Stimulated activated CD4-positive, alpha-beta T cell treated with anti-CD3 and anti-CD28 coated beads, Interleukin-15, amount 100 ng/mL, for 48 hours (primary cell): ENCODE results near the gene FNDC4.
"Not testable (repeated sequence)": the region's sequence is repeated elsewhere in the genome, so short reads cannot be mapped to it uniquely, and the experiment has no call there.

Source experiments
- DNase-seq, 2 donors: peaks; one replicate each; pipeline ENCODE4 v3.0.0-alpha.2; 2020; ENCODE audit warnings: low read depth in 2 of 2

Gene FNDC4, protein sequence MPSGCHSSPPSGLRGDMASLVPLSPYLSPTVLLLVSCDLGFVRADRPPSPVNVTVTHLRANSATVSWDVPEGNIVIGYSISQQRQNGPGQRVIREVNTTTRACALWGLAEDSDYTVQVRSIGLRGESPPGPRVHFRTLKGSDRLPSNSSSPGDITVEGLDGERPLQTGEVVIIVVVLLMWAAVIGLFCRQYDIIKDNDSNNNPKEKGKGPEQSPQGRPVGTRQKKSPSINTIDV

DNA sequence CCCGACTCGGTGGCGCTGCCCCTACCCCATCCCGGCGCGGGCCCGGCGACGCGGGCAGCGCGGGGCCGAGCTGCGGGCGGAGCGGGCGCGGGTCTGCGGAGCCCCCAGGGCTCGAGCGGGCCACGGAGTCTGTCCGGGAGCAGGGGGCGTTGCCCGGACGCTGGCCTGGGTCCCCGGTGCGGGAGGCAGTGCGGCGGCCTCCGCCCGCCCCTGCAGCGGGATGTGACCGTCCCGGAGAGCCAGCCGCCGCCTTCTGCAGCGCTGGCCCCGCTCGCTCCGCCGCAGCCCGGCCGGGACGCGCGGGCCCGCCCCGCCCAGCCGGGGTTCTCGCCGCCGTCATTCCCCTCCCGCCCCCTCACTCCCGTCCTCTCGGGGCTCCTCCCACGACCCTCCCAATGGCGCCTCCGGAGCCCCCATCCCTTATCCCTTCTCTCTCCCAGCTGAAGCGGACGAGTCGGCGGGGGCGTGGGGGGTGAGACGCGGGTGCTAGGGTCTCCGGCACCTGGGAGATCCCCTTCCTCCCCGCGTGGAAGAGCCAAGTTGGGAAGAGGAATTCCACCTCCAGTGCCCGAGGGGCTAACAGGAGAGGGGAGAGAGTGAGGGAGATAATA lies at the start of gene FNDC4:
TSS of gene FNDC4 (minus strand) at position 257 of the 611 bp plus-strand sequence. CDS start 521 bp downstream, outside the sequence.
- DNase-seq, result no peak

DNA sequence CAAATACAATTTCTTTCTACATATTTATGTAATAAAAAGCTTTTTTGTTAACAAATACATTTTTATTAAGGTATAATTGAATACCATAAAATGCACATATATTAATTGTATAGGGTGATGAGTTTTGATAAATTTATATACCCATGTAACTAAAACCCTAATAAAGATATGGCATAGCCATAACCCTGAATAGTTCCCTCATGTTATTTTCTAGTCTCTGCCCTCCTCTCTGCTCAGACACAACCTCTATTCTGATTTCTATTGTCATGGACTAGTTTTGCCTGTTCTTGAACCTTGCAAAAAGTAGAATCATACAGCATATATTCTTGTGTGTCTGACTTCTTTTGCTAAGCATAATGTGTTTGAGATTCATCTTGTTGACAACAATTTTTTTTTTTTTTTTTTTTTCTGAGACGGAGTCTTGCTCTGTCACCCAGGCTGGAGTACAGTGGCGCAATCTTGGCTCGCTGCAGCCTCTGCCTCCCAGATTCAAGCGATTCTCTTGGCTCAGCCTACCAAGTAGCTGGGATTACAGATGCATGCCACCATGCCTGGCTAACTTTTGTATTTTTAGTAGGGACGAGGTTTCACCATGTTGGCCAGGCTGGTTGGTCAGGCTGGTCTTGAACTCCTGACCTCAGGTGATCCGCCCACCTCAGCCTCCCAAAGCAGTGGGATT lies 49.3 kb upstream of the FNDC4 start:
- no peak for DNase-seq

- DNase-seq, result not testable (repeated sequence)
Measured at GRCh38 chr2:27539649-27540048, 44.6 kb upstream of the FNDC4 start.

GRCh38 chr2:27538839-27539450 lies 43.9 kb upstream of the FNDC4 start:
- not testable (repeated sequence) for DNase-seq

- DNase-seq, result no peak
Measured at GRCh38 chr2:27537287-27537686, 42.3 kb upstream of the FNDC4 start.

- DNase-seq, result no peak
Measured at GRCh38 chr2:27531983-27532382, 37.0 kb upstream of the FNDC4 start.

- DNase-seq, result no peak
Measured at GRCh38 chr2:27527182-27527581, 32.2 kb upstream of the FNDC4 start.

GRCh38 chr2:27522400-27522945 lies 27.5 kb upstream of the FNDC4 start:
- no peak for DNase-seq

- no peak for DNase-seq
Measured at GRCh38 chr2:27520316-27520715, 25.3 kb upstream of the FNDC4 start.

DNA sequence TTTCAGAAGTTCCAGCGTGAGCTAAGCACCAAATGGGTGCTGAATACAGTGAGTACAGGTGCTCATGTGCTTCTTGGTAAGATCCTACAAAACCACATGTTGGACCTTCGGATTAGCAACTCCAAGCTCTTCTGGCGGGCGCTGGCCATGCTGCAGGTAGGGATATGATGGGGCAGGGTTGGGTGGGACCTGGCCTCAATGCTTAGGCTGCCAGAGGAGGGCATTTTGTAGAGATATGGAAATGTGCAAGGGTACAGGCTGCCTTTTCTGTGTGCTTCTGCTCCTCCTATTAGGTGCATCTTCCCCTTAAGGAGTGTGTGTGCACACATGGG lies 23.7 kb upstream of the FNDC4 start:
- DNase-seq, result no peak

DNA sequence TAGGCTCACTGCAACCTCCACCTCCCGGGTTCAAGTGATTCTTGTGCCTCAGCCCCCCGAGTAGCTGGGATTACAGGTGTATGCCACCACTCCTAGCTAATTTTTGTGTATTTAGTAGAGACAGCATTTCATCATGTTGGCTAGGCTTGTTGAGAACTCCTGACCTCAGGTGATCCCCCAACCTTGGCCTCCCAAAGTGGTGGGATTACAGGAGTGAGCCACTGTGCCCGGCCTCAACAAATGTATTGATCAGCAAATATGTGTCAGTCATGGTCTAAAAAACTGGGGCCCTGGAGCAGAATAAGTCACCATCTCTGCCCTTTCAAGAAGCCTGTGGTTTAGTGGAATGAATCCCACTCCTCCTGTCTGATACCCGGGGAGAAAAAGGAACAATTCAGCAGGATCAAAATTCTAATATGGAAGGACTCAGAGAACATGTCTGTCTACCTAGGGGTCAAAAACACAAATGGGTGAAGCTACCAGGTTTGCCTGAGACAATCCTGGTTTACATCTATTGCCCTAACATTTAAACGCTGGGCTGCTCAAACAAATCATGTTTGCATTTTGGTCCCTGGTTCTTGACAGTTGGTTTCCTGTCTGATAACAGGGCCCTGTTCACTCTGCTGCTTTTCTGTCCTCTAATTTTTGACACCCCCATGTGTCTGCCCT lies 23.2 kb upstream of the FNDC4 start:
- DNase-seq, result no peak

DNA sequence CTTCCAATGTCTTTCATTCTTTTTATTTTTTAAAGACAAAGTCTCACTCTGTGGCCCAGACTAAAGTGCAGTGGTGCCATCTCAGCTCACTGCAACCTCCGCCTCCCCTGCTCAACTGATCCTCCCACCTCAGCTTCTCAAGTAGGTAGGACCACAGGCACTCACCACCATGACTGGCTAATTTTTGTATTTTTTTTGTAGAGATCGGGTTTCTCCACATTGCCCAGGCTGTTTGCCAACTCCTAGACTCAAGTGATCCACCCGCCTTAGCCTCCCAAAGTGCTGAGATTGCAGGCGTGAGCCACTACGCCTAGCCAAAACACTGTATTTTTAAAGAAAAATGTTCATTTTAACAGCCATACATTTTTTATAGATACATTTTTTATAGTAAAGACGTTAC lies 14.3 kb upstream of the FNDC4 start:
- no peak for DNase-seq

GRCh38 chr2:27507293-27507692 lies 12.3 kb upstream of the FNDC4 start:
- no peak for DNase-seq

DNA sequence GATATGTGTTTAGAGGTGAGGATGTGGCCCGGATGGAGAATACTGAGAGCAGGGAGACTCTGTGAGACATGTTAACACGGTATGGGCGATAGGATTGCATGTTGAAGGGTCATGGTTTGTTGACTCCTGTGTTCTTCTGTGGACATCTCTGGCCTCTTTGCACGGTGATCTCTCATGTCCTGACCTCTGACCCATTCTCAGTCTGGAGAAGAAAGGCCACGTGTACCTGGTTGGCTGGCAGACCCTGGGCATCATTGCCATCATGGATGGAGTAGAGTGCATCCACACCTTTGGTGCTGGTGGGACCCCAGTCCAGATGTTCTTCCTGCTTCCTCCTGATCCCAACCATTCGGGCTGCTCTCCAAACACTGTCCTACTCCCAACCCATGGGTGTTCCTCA lies 11.6 kb upstream of the FNDC4 start:
- DNase-seq, result no peak

GRCh38 chr2:27502142-27502541 lies 7.1 kb upstream of the FNDC4 start:
- no peak for DNase-seq

GRCh38 chr2:27501042-27501441 lies 6.0 kb upstream of the FNDC4 start:
- no peak for DNase-seq

DNA sequence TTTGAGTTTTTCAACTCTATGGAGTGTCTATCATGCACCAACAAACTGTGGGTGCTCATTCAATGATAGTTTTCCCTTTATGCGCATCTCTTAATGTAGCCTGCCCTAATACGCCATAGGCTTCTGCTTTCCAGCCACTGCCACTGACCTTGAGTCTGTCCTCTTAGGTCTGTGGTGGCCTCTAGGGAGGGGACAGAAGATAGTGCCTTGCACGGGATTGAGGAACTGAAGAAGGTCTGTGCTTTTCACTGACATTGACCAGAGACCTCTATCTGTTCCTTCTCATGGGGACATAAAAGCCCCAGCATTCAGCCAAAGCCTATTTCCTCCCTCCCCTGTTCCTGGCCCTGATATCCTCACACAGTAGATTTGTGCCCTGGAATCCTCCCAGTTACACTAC lies 4.0 kb upstream of the FNDC4 start:
- DNase-seq, result no peak

DNA sequence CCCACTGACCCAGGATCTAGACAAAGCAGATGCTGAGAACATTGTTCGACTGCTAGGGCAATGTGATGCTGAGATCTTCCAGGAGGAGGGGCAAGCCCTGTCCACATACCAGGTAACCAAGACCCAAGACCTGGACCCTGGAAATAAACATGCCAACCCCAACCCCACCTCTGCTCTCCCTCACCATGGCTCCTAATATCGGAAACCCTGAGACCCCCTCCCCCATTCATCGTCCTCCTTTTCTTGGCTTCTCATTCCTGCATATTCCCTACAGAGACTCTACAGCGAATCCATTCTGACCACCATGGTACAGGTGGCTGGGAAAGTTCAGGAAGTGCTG lies 2.3 kb upstream of the FNDC4 start:
- no peak for DNase-seq

- no peak for DNase-seq
Measured at GRCh38 chr2:27496357-27497287, 1.6 kb upstream of the FNDC4 start, which contains the start of gene GCKR. Gene GCKR (plus strand): TSS chr2:27496839. CDS start chr2:27496905, 66 bp downstream.

DNA sequence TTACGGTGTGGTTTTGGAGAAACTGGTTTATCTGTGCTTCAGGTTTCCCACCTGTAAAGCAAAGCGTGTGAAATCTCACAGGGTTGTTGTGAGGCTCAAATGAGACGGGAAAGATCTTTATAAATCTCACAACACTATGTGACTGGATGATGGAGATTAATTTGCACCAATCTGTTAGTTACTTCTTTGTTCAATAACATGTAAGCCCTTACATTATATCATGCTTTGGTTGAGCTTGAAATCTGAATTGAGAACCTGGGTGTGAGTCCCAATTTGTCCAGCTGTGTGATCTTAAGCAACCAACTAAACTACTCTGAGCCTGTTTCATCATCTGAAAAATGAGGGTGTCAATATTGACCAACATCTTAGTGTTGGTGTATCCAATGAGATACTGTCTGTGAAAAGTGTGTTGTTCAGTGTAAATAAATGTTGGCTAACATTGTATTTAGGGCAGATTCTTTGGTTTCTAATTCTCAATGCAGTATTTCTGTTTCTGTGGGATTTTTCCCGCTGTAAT lies 898 bp upstream of the FNDC4 start:
- no peak for DNase-seq
